OCI-LY7 (cell line): ENCODE measurements around the gene ZDHHC5. TPM values are rescaled to one million over a fixed set of nuclear protein-coding genes. Genes with fewer than 3 reads are reported as not detected.

ENCODE experiments used
- BruUV-seq: library from RNA; stranded (reverse); fragments of 400-500 nt; replicated peaks from 2 replicates; lab custom pipeline; 2021; lab: Mats Ljungman, UMichigan
- CTCF ChIA-PET: fragments of 300-600 bp; sonication (Branson Sonifier 250); formaldehyde crosslinking; loops from one replicate; lab custom pipeline; 2022; ENCODE audit warnings: antibody characterized with exemption; ENCODE audit not compliant: unreplicated experiment; lab: Charles Lee
- POLR2A ChIA-PET: fragments of 300-600 bp; sonication (Branson Sonifier 250); formaldehyde crosslinking; loops from one replicate; lab custom pipeline; 2022; ENCODE audit warnings: antibody characterized with exemption; lab: Charles Lee
- DNase-seq: peaks from one replicate; pipeline ENCODE4 v3.0.0-alpha.2; 2015; ENCODE audit warnings: low spot score
- H2AFZ ChIP-seq: fragments of 200-600 bp; sonication (generic), shearing (Covaris generic); 2 replicates; pipeline ENCODE4 v1.6.1; 2014; ENCODE audit warnings: mild to moderate bottlenecking, antibody characterized with exemption, low read length, moderate library complexity
- H3K27ac ChIP-seq: fragments of 200-600 bp; sonication (generic); 2 replicates; pipeline ENCODE4 v1.5.1; 2014; ENCODE audit warnings: mixed run types, low read depth, mild to moderate bottlenecking, moderate library complexity, low read length, inconsistent platforms; ENCODE audit not compliant: poor library complexity, severe bottlenecking
- H3K36me3 ChIP-seq: fragments of 200-600 bp; sonication (generic); 2 replicates; pipeline ENCODE4 v1.6.1; 2014; ENCODE audit warnings: mild to moderate bottlenecking, antibody characterized with exemption, low read length, moderate library complexity, mixed read lengths; ENCODE audit not compliant: insufficient read depth
- H3K4me1 ChIP-seq: fragments of 200-600 bp; sonication (generic); 2 replicates; pipeline ENCODE4 v1.5.1; 2014; ENCODE audit warnings: mild to moderate bottlenecking, low read length; ENCODE audit not compliant: insufficient read depth, poor library complexity, severe bottlenecking
- H3K4me2 ChIP-seq: fragments of 200-600 bp; sonication (generic); 2 replicates; pipeline ENCODE4 v1.6.1; 2014; ENCODE audit warnings: mild to moderate bottlenecking, low read length
- H3K4me3 ChIP-seq: fragments of 200-600 bp; sonication (generic); 2 replicates; pipeline ENCODE4 v1.5.1; 2014; ENCODE audit warnings: mild to moderate bottlenecking, low read depth, low read length; ENCODE audit not compliant: poor library complexity, severe bottlenecking
- H3K79me2 ChIP-seq: fragments of 200-600 bp; sonication (generic); 2 replicates; pipeline ENCODE4 v1.6.1; 2016; ENCODE audit warnings: low read depth, mild to moderate bottlenecking, low read length, moderate library complexity, mixed read lengths; ENCODE audit not compliant: insufficient read depth
- H3K9me2 ChIP-seq: fragments of 200-600 bp; sonication (generic); 2 replicates; pipeline ENCODE4 v1.6.1; 2016; ENCODE audit warnings: mild to moderate bottlenecking, low read length, mixed read lengths; ENCODE audit not compliant: insufficient read depth
- H3K9me3 ChIP-seq: fragments of 200-600 bp; sonication (generic); 2 replicates; pipeline ENCODE4 v1.6.1; 2014; ENCODE audit warnings: mild to moderate bottlenecking, mixed run types, low read length, mixed read lengths
- H4K20me1 ChIP-seq: fragments of 200-600 bp; sonication (generic); 2 replicates; pipeline ENCODE4 v1.6.1; 2014; ENCODE audit warnings: mild to moderate bottlenecking, antibody characterized with exemption, low read length, moderate library complexity, mixed read lengths; ENCODE audit not compliant: insufficient read depth
- CTCF ChIP-seq: fragments of 200-600 bp; sonication (generic); conservative IDR thresholded peaks from 2 replicates; pipeline ENCODE4 v1.5.1; 2014; ENCODE audit warnings: mild to moderate bottlenecking, antibody characterized with exemption, low read length, moderate library complexity, mixed read lengths
- EZH2phosphoT487 ChIP-seq: fragments of 200-600 bp; sonication (generic); IDR thresholded peaks from 2 replicates; pipeline ENCODE4 v1.6.1; 2018; ENCODE audit warnings: low read depth, borderline replicate concordance, mild to moderate bottlenecking, mixed run types, antibody characterized with exemption, low read length, moderate library complexity, mixed read lengths
- intact Hi-C: fragments of 100-400 bp; cut with micrococcal nuclease; formaldehyde crosslinking; loops from one replicate; pipeline ENCODE4 v1.10.0; 2022; ENCODE audit not compliant: unreplicated experiment
- total RNA-seq, 2 experiments: library from RNA; depleted of rRNA in 1 of 2; stranded (reverse); fragments of >200 nt in 1 of 2; shearing (Covaris generic) in 1 of 2; gene quantifications; 2 replicates each; pipeline ENCODE4 v1.2.3, GENCODE V29; 2014 to 2022

The ZDHHC5 gene
- total RNA-seq, 2 experiments from 2014 or later: 27.5 to 57.4 TPM

GRCh38 chr11:57648801-57649735 lies 18.8 kb upstream of the ZDHHC5 start:
- H3K36me3 ChIP-seq: no peaks in the 10 kb centered on the region
- peak overlapping the region; percentile 95 for H3K4me2 ChIP-seq
- ChIA-PET POLR2A (interaction anchor here (0.6 to 1.2 kb wide), 5 partner anchors 9 to 191 kb away, joined by 3 to 4 read pairs (median 3); no protein-coding TSS in a partner anchor), CTCF (interaction anchor here (0.6 kb wide), 1 partner anchor 175 kb away, joined by 3 read pairs; no protein-coding TSS in a partner anchor)
- TF ChIP-seq CTCF (no peak), EZH2phosphoT487 (no peak)
- peak overlapping the region; percentile 92 for H2AFZ ChIP-seq
- intact Hi-C loops: loop anchor here (5.0 kb wide), 2 partner anchors 312 to 863 kb away; partner anchors contain the start of genes P2RX3 and SSRP1
- H3K9me3 ChIP-seq: no peaks in the 10 kb centered on the region
- H3K27ac ChIP-seq: no peak overlapping the region
- peaks cover 31% of the 10 kb centered on the region for H3K4me1 ChIP-seq
- BruUV-seq: no TSS peak
- peak overlapping the region; percentile 65 for H3K4me3 ChIP-seq
- H4K20me1 ChIP-seq: no peaks in the 10 kb centered on the region
- no peaks in the 10 kb centered on the region for H3K9me2 ChIP-seq
- peak; percentile 48 for DNase-seq
- no peaks in the 10 kb centered on the region for H3K79me2 ChIP-seq

GRCh38 chr11:57649826-57650738 lies 17.8 kb upstream of the ZDHHC5 start, which contains the start of gene YPEL4:
TSS of gene YPEL4 (minus strand) at chr11:57649912. CDS start at chr11:57647107, 2,805 bp downstream.
- peak; percentile 21 for DNase-seq
- BruUV-seq: no TSS peak
- POLR2A ChIA-PET: no interaction called here
- Histone ChIP-seq H3K4me2 (peak within 1 kb of the TSS; percentile 95), H4K20me1 (no peaks in the 10 kb centered on the region), H3K4me3 (peak within 1 kb of the TSS; percentile 65), H3K4me1 (peaks cover 24% of the 10 kb centered on the region), H3K79me2 (no peaks in the 10 kb centered on the region), H2AFZ (peak within 1 kb of the TSS; percentile 92), H3K9me2 (no peaks in the 10 kb centered on the region), H3K36me3 (no peaks in the 10 kb centered on the region), H3K27ac (no peak within 1 kb of the TSS), H3K9me3 (no peaks in the 10 kb centered on the region)
- intact Hi-C loops: loop anchor here (5.0 kb wide), 2 partner anchors 313 to 862 kb away; partner anchors contain the start of genes P2RX3 and SSRP1
- TF ChIP-seq EZH2phosphoT487 (no peak), CTCF (no peak)
- CTCF ChIA-PET: no interaction called here
